Measurements from ENCODE around the gene SDHAF3. TPM values are rescaled to one million over a fixed set of nuclear protein-coding genes. Genes with fewer than 3 reads are reported as not detected.

The SDHAF3 gene
- total RNA-seq, 1 donor from 2014 or later: 18.0 TPM

- Histone ChIP-seq H3K36me3 (ENCODE audit: control insufficient read depth, insufficient read depth, low read length) (no peaks in the 10 kb centered on the region), H3K4me3 (ENCODE audit: low read depth, low read length) (no peak overlapping the region), H3K27me3 (ENCODE audit: control insufficient read depth, insufficient read depth, low read length) (no peaks in the 10 kb centered on the region)
- DNase-seq (ENCODE audit: low read depth): no peak
- no peak for TF ChIP-seq CTCF (IDR thresholded peaks at IDR 0.05; ENCODE audit: insufficient read depth, low read length, poor library complexity, severe bottlenecking)
These were observed 35.8 kb upstream of the SDHAF3 start for GRCh38 chr7:97081521-97082300.

GRCh38 chr7:97088364-97088763 is 29.1 kb upstream of the SDHAF3 start:
- TF ChIP-seq CTCF (IDR thresholded peaks at IDR 0.05; ENCODE audit: insufficient read depth, low read length, poor library complexity, severe bottlenecking): no peak
- H3K4me3 ChIP-seq (ENCODE audit: low read depth, low read length): no peak overlapping the region
- DNase-seq (ENCODE audit: low read depth): no peak
- H3K36me3 ChIP-seq (ENCODE audit: control insufficient read depth, insufficient read depth, low read length): no peaks in the 10 kb centered on the region
- peaks cover 2% of the 10 kb centered on the region for H3K27me3 ChIP-seq (ENCODE audit: control insufficient read depth, insufficient read depth, low read length)

GRCh38 chr7:97089771-97090170 is 27.7 kb upstream of the SDHAF3 start:
- no peak for DNase-seq (ENCODE audit: low read depth)
- Histone ChIP-seq H3K27me3 (ENCODE audit: control insufficient read depth, insufficient read depth, low read length) (peaks cover 2% of the 10 kb centered on the region), H3K36me3 (ENCODE audit: control insufficient read depth, insufficient read depth, low read length) (no peaks in the 10 kb centered on the region), H3K4me3 (ENCODE audit: low read depth, low read length) (no peak overlapping the region)
- no peak for TF ChIP-seq CTCF (IDR thresholded peaks at IDR 0.05; ENCODE audit: insufficient read depth, low read length, poor library complexity, severe bottlenecking)

- TF ChIP-seq CTCF (IDR thresholded peaks at IDR 0.05; ENCODE audit: insufficient read depth, low read length, poor library complexity, severe bottlenecking): no peak
- peaks cover 2% of the 10 kb centered on the region for H3K27me3 ChIP-seq (ENCODE audit: control insufficient read depth, insufficient read depth, low read length)
- DNase-seq (ENCODE audit: low read depth): no peak
- H3K4me3 ChIP-seq (ENCODE audit: low read depth, low read length): no peak overlapping the region
- H3K36me3 ChIP-seq (ENCODE audit: control insufficient read depth, insufficient read depth, low read length): no peaks in the 10 kb centered on the region
These were observed 26.6 kb upstream of the SDHAF3 start for GRCh38 chr7:97090761-97091353.

GRCh38 chr7:97094284-97094930 is 23.1 kb upstream of the SDHAF3 start:
- no peak overlapping the region for H3K4me3 ChIP-seq (ENCODE audit: low read depth, low read length)
- no peaks in the 10 kb centered on the region for H3K27me3 ChIP-seq (ENCODE audit: control insufficient read depth, insufficient read depth, low read length)
- no peak for DNase-seq (ENCODE audit: low read depth)
- no peaks in the 10 kb centered on the region for H3K36me3 ChIP-seq (ENCODE audit: control insufficient read depth, insufficient read depth, low read length)
- no peak for TF ChIP-seq CTCF (IDR thresholded peaks at IDR 0.05; ENCODE audit: insufficient read depth, low read length, poor library complexity, severe bottlenecking)

Data from kidney epithelial cell (primary cell).